GM15510 (cell line): ENCODE data around the gene BFSP1.

Experiments
- POLR2A ChIP-seq: IDR thresholded peaks from 3 replicates; pipeline ENCODE4 v1.6.1; 2011; ENCODE audit warnings: borderline replicate concordance; ENCODE audit not compliant: insufficient read length; ENCODE audit errors: extremely low read depth

Gene BFSP1

DNA sequence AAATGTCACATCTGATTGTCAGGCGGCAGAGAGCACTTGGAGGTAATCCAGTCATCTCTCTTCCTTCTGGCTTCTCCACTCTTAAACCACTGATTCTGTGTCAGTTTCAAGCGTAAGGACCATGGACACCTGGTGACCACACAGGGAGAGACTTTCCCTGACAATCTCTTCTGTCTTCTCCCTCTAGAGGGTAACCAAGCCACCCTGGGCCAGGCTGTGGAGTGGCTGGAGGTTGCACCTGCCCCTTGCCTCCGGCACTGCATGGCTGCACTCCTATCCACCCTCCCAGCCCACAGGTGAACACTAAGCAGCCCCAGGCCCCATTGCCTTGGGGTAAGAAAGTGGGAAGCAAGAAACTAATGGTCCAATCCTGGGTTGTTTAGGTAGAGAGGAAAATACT, 78.7 kb downstream of the BFSP1 start:
- no peak for TF ChIP-seq POLR2A

DNA sequence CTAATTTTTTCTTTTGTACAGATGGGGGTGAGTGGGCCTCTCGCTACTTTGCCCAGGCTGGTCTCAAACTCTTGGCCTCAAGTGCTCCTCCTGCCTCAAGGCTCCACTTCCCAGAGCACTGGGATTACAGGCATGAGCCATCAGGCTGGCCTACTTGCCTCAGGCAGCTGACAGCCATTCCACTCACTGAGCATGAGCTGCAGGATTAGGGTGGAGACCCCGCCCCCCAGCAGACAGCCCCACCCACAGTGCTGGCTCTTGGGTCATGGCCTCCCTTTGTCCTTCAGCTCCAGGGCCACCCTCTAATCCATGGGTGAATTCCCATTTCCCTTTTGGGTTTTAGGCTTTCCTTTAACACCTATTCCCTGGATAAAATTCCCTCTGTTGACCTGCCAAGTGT, 82.1 kb downstream of the BFSP1 start:
- no peak for TF ChIP-seq POLR2A

DNA sequence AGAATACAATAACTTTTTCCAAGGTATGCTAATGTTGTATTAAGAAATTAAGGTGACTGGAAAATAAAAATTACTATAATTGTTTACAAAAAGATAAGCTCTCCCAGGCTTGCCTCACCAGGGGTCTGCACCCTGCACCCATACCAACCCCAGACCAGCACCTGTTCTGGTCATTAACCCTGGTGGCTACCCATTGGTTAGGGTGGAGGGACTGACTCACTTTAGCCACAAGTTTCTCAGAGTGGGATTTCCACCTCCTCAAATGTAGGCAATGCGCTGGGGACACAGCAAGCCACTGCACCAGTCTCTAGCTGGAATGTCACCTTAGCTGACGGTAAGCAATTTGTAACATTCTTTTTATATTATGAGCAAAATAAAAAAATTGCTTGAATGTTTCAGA, 83.1 kb downstream of the BFSP1 start:
- TF ChIP-seq POLR2A = no peak

DNA sequence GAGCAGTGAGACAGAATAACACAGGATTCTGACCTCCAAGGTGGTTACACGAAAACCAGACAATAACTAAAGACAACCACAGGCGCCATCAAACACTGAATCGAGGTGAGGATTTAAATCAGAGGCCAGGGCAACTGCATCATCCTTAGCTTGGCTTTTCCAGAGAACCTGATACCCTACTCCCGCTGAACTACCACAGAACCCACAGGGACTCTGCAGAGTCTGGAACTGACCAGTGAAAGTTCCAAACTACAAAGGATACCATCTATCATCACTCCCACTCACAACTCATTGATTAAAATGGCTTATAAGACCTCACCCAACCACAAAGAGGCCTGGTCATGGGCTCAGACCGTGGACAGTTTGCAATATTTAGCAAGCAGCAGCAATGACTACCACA, 85.0 kb downstream of the BFSP1 start:
- no peak for TF ChIP-seq POLR2A

DNA sequence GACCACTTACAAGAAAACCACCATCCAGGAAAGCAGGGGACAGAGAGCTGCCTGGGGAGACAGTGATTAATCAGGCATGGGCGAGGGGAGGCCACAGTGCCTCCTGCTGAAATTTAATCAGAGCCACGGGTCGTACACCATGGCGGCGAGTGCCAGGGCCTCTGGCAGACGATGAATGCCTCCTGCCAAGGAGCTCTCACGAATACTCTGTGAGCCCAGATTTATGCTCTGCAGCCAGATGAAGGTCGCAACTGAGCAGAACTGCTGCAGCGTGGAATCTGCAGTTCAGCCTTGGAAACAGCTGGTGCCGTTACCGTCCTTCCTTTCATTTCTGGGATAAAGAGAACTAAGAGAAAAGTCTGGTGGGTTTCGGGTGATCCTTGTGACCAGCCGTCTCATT, 85.6 kb downstream of the BFSP1 start:
- TF ChIP-seq POLR2A = no peak

DNA sequence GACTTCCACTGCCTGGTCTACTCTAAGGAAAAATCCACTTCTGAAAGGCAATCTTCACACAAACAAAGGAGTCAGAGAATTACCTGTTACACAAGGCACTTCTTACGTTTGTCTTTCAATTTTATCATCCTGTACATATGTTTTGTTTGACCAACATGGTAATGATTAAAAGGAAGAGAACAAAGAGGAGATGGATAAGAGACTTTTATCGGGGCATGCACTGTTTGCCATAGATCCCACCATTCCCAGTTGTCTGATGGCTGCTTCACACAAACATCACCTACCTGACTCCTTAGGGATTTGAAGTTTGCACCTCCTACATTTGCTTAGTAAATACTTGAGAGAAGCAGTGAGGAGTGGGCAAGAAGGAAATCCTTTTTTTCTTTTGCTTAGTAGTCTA, 87.1 kb downstream of the BFSP1 start:
- no peak for TF ChIP-seq POLR2A
